Stimulated activated naive CD4-positive, alpha-beta T cell (primary cell): ENCODE results near the gene SPEN.

ENCODE experiments used
- DNase-seq, 6 experiments: peaks; one replicate each; lab custom pipeline; 2025; lab: John Stamatoyannopoulos, UW

SPEN gene

GRCh38 chr1:15946571-15947381 lies 99.3 kb downstream of the SPEN start:
- no peak for DNase-seq

DNA sequence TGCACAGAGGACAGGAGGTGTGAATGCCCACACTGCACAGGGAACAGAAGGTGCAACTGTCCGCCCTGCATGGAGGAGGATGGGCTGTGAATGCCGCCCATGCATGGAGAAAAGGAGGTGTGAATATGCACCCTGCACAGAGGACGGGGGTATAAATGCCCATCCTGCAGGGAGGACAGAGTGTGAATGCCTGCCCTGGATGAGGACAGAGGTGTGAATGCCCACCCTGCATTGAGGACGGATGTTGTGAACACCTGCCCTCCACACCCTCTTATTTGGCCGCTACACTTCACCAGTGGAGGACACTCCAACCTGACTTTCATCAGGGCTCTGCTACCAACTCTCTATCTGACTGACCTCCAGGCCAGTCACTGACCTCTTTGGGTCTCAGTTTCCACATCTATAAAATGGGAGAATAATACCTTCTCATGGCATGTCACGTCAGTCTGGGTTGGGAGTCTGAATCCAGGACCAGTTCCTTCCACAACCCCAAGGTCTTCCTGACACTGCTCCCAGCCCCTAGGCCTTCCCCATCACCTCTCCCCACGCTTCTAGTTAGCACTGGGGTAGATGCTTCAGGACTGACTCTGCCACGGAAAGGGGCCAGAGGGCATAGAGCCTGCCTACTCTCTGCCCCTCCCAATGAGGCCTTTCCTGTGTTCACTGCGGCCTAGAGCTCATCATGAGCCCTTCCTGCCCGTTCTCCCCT lies 100.0 kb downstream of the SPEN start:
- DNase-seq, result no peak

DNA sequence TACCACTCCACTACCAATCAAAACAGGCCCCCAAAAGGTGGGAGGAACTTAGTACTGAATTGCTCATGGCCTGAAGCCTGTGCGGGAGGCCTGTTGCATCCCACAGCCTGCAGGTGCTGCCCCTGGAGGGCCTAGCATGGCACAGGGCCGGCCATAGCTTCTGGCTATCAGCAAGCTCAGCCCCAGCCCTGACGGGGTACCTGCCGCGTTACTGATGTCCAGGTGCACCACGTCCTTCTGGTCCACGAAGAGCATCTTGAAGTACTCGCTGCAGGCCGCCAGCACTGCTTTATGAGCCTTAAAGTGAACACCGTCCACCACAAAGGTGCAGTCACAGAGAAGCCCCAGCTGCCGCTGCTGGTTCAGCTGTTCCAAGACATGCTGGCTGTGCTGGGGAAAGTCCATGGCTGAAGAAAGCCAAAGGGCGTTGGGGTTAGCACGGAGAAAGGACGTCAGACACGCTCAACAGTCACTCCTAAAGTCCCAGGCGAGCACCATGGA lies 100.6 kb downstream of the SPEN start:
- DNase-seq, result no peak

DNA sequence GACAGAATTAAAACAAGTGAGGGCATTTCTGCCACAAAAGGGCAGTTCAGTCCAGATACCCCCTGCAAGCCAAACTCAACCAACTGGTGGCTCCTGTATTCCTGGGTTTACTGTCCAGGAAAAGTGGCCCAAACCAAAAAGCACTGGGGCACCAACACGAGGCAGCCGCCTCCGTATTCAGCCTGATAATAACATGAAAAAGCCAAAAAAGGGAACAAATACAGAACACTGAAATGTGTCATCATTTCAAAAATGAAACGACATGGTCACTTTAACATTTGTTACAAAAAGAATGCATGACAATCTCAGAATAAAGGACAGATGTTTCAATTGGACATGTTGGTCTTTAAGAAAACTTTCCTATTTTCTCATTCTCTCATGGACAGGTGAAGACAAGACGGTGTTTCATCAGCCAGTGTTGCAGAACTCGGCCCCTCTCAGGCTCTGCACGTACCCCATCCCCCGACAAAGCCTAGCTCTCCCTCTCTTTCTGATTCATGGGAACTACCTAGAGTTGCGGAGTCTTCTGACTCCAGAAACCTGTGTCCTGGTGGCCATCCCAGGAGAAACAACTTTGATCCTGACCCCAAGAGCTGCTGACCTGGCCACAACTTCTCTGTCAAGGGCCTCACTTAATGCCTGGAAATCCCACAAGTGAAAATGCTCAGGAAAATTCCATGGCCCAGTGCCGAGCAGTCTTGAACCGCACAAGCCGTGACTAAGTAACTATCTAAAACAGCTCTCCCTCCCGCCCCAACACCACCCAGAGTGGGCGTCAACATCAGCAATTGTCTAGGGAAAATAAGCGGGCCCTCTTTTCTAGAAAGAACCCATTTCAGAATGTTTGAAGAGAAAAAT lies 101.3 kb downstream of the SPEN start:
- no peak for DNase-seq

DNA sequence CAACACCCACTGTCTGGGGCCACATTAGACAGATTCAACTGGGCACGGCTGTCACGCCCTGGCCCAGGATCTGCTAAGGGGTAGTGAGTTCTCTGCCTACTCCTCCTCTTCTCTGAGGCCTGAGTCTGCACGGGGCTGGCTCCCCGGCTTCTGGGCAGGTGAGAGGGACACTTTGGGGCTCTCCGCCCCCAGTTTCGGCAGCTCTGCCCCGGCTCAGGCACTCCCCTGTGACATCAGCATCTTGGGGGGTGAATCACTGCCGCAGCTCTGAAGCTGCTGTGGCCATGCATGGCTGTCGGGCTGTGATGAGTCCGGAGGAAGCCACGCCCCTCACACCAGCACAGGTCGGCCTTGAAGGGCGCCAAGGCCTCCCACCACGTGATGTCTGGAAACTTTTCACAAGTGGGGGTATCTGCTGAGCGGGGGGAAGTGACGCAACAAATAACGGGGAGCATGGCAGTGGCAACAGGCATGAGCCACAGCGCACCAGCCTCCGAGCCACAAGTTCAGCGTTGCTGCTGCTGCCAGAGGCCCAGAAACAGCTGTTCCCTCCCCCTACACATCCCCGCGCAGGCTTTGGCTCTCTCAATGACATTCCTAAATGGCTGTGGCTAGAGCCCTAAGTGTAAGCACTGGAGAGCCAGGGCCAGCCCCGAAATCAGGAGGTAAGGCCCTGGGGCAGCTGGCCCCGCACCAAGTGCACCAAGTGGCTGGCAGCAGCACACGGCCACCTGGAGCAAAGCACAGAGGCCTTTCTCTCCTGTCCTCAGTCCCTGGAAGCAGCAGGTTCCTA lies 102.1 kb downstream of the SPEN start:
- peak in 1 of 6 experiments; percentile 30 for DNase-seq

- no peak for DNase-seq
Observed at GRCh38 chr1:15950302-15950701, 102.8 kb downstream of the SPEN start.

GRCh38 chr1:15950763-15951295 lies 103.3 kb downstream of the SPEN start:
- peak in 1 of 6 experiments; percentile 34 for DNase-seq

- DNase-seq, result no peak
Observed at GRCh38 chr1:15951341-15952153, 104.0 kb downstream of the SPEN start.

GRCh38 chr1:15952317-15953258 lies 105.1 kb downstream of the SPEN start:
- DNase-seq, result no peak

DNA sequence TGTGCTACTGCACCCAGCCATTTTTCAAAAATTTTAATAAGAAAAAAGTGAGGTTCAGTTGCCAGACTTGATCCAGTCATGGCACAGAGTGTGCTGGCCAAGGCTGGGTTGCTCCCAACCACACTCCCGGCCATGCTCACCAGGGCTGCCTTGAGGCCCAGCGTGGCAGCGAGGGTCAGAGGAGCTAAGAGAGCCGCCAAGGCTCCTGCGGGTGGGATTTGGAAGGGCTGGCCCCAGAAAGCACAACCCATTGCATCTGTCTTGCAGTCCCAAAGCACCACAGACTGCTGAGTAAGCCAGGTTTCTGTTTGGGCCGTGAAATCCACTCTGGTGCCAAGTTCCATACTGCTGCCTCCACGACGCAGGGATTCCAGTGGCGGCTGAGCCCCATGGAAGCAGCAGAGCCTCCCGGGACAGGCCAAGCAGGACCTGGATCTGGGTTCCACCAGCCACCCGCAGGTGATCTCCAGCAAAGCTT lies 105.8 kb downstream of the SPEN start:
- DNase-seq, result no peak

GRCh38 chr1:15953791-15954241 lies 106.3 kb downstream of the SPEN start:
- no peak for DNase-seq

DNA sequence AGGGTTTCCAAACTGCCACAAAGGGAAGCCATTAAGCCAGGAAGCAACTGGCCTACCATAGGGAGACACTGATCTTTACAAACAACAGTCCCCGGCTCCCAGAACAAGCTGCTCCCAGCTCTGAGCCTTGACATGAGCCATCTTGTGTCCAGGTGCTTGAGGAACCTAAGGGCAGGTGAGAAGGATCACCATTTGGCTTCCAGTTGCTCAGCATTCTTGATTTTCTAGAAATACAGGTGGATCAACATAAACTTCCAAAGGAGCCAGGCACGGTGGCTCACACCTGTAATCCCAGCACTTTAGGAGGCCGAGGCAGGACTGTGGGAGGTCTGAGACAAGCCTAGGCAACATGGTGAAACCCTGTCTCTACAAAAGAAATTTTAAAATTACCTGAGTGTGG lies 106.8 kb downstream of the SPEN start:
- no peak for DNase-seq

GRCh38 chr1:15955552-15955951 lies 108.0 kb downstream of the SPEN start:
- DNase-seq, result no peak

DNA sequence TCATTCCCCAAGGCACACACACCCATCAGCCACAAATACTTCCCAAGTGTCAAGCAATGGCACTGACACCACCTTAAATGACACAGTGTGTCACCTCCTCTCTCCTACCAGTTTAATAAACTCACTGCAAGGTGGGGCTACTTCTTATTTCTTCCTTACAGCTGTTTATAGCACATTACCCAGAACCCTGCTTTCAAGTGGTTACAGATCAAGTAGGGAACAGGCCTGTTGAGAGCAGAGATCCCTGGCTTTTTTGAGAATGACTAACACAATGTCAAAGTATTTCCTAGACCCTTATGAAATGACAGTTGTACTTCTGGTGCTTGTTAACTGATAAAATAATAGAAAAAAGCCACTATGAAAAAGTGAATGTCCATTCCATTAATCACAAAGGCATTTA lies 108.6 kb downstream of the SPEN start:
- no peak for DNase-seq

GRCh38 chr1:15957221-15958095 lies 110.0 kb downstream of the SPEN start:
- no peak for DNase-seq

DNA sequence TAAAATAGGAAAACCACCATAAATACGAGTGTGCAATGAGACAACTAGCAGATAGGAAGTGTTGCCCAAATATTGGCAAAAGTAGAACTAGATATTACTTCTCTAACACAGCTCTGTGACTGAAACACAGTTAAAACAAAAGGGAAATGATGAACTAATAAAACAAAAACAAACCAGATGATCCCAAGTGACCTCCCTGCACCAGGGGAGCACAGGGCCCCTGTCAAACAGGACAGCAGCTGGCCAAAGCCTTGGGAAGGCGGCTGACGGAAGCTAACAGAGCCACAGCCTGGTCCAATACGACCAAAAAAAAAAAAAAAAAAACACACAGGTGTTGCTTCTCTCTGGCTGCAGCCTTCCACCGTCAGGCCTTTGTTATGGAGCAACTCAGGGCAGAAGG lies 110.6 kb downstream of the SPEN start:
- no peak for DNase-seq

DNA sequence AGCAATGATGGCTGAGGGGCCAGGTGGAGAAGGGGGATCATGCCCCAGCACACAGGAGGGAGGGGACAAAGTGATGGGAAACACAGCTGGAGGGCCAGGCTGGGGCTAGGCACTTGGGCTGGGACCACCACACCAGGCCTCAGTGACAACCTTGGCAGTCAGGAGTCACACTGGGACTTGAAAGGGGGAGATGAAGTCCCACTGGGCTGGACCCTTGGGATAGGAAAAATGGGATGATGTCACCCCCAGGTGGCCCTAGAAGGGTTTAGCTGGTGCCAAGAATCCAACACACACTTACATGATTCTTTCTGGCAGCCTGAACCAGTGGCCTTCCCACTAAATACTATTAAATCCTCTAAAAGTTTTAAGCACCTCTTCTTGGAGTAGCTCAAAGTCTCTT lies 111.3 kb downstream of the SPEN start:
- no peak for DNase-seq

- DNase-seq, result no peak
Observed at GRCh38 chr1:15959424-15959823, 111.9 kb downstream of the SPEN start.
